ENCODE results near the gene ZFP36L1.

The ZFP36L1 gene

DNA sequence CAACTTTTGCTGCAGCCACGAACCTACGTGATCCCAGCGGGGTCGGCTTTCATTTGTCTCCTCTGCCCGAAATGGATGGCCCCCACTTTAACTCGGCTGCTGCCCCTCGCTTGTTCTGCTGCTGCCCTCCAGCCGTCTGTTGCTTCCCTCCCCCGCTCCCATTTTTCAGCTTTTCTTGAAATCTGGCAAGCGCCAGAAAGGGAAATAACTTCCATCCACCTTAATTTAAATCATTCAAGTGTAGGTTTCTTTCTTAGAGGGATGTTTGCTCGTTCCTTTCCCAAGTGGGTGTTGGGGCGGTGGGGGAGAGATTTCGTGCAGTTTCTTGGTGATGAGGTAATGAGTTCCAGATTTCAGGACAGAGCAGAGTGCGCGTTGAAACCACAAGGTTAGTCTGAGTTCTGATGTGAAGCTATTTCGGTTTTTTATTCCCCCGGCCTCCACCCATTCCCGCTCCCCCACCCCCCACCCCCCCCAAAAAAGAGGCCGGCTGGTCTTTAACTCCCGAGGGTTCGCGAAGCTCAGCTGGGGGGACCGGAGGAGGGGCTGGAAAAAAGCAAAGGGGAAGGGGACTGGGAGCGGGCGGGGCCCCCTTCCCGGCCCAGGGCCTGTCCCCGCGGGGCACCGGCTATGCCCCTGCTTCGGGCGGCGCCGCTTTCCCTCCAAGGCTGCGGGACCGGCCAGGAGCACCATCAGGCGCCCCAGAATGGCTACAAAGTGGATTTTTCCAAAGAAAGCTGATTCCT, 2.2 kb upstream of the ZFP36L1 start:
- H3K36me3 ChIP-seq (ENCODE audit: control insufficient read depth, insufficient read depth, low read length), result peaks cover 13% of the 10 kb centered on the region
- H3K4me3 ChIP-seq (ENCODE audit: low read depth, low read length), result peak overlapping the region; percentile 97
- peak overlapping the region; percentile 100 for H3K27ac ChIP-seq (ENCODE audit: low read depth, low read length)
- H3K9me3 ChIP-seq (ENCODE audit: control insufficient read depth, insufficient read depth, low read length), result peaks cover 4% of the 10 kb centered on the region; the same call in 1 of the 2 replicates
- H3K9ac ChIP-seq (ENCODE audit: low read depth, low read length), result peak overlapping the region; percentile 92
- no peaks in the 10 kb centered on the region for H3K27me3 ChIP-seq (ENCODE audit: control insufficient read depth, insufficient read depth, low read length)
- peaks cover 28% of the 10 kb centered on the region for H3K4me1 ChIP-seq (ENCODE audit: control insufficient read depth, insufficient read depth, low read length)

DNA sequence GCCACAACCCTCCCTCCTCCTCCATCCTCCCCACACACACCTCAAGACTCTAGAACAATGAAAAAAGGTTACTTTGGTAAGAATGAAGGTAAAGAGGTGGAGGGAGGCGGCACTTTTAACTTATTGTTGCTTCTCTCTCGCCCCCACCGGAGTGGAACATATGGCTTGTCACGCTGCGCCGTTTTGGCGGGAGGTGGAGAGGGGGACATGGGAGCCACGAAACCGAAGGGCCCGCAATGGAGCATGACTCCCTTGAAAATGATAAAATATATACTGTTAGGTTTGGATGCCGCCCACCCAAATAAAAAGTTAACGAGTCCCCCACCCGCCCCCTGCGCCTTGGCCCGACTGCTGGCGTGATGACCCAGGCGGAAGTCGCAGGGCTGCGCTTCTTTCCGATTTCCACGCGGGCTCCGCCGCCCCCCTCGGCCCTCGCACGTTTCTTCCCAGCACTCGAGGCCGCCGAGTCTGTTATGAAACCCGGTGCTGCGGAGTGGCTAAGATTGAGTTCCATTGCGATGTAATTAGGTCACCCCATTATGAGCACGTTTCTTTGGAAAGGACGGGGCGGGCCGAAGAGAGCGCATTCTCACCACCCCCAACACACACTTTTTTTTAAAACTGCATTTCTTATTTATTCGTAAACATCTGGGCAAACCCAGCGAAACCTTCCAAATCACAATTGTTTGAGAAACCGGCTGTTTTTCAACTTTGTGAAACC, 1.4 kb upstream of the ZFP36L1 start:
- H3K9ac ChIP-seq (ENCODE audit: low read depth, low read length), result peak overlapping the region; percentile 92
- no peaks in the 10 kb centered on the region for H3K27me3 ChIP-seq (ENCODE audit: control insufficient read depth, insufficient read depth, low read length)
- peaks cover 25% of the 10 kb centered on the region for H3K4me1 ChIP-seq (ENCODE audit: control insufficient read depth, insufficient read depth, low read length)
- peaks cover 20% of the 10 kb centered on the region for H3K36me3 ChIP-seq (ENCODE audit: control insufficient read depth, insufficient read depth, low read length)
- peaks cover 4% of the 10 kb centered on the region; the same call in 1 of the 2 replicates for H3K9me3 ChIP-seq (ENCODE audit: control insufficient read depth, insufficient read depth, low read length)
- H3K4me3 ChIP-seq (ENCODE audit: low read depth, low read length), result peak overlapping the region; percentile 97
- H3K27ac ChIP-seq (ENCODE audit: low read depth, low read length), result peak overlapping the region; percentile 100

DNA sequence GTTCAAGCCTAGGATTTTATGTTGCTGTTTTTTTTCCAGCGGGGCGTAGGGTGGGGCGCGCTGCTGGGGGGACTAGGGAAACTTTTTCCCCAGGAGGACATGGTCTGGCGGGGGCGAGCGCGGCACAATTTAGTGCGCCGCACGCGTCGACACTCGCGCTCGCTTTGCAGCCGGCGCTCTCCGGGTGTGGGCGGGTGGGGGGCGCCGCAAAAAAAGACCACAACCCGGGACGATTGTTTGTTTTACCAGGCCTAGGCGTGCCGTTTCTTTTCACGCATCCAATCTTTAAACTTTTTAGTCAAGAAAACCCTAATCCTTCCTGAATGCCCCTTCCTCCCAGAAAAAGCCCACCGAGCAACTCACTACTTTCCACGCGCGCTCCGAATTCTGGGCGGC, 865 bp upstream of the ZFP36L1 start:
- H3K27me3 ChIP-seq (ENCODE audit: control insufficient read depth, insufficient read depth, low read length), result no peaks in the 10 kb centered on the region
- H3K27ac ChIP-seq (ENCODE audit: low read depth, low read length), result peak overlapping the region; percentile 100
- H3K36me3 ChIP-seq (ENCODE audit: control insufficient read depth, insufficient read depth, low read length), result peaks cover 25% of the 10 kb centered on the region
- peak overlapping the region; percentile 97 for H3K4me3 ChIP-seq (ENCODE audit: low read depth, low read length)
- peaks cover 25% of the 10 kb centered on the region for H3K4me1 ChIP-seq (ENCODE audit: control insufficient read depth, insufficient read depth, low read length)
- peaks cover 2% of the 10 kb centered on the region; the same call in 1 of the 2 replicates for H3K9me3 ChIP-seq (ENCODE audit: control insufficient read depth, insufficient read depth, low read length)
- H3K9ac ChIP-seq (ENCODE audit: low read depth, low read length), result peak overlapping the region; percentile 92

DNA sequence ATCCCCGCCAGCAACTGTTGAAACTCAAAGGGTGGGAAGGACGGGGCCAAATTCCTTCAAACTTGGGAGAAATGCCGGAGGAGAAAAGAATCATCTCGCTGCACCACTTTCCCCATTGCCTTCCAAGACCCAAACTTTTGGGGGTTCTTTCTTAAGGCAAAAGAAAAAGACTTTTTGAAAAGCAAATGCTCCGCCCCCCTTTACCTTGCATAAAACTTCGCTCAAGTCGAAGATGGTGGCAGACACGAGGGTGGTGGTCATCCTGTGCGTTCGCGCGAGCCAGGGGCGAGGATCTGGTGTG, 239 bp downstream of the ZFP36L1 start:
- Histone ChIP-seq H3K4me3 (ENCODE audit: low read depth, low read length) (peak overlapping the region; percentile 97), H3K36me3 (ENCODE audit: control insufficient read depth, insufficient read depth, low read length) (peaks cover 36% of the 10 kb centered on the region), H3K27ac (ENCODE audit: low read depth, low read length) (peak overlapping the region; percentile 100), H3K4me1 (ENCODE audit: control insufficient read depth, insufficient read depth, low read length) (peaks cover 28% of the 10 kb centered on the region), H3K9me3 (ENCODE audit: control insufficient read depth, insufficient read depth, low read length) (no peaks in the 10 kb centered on the region), H3K9ac (ENCODE audit: low read depth, low read length) (peak overlapping the region; percentile 92), H3K27me3 (ENCODE audit: control insufficient read depth, insufficient read depth, low read length) (no peaks in the 10 kb centered on the region)

DNA sequence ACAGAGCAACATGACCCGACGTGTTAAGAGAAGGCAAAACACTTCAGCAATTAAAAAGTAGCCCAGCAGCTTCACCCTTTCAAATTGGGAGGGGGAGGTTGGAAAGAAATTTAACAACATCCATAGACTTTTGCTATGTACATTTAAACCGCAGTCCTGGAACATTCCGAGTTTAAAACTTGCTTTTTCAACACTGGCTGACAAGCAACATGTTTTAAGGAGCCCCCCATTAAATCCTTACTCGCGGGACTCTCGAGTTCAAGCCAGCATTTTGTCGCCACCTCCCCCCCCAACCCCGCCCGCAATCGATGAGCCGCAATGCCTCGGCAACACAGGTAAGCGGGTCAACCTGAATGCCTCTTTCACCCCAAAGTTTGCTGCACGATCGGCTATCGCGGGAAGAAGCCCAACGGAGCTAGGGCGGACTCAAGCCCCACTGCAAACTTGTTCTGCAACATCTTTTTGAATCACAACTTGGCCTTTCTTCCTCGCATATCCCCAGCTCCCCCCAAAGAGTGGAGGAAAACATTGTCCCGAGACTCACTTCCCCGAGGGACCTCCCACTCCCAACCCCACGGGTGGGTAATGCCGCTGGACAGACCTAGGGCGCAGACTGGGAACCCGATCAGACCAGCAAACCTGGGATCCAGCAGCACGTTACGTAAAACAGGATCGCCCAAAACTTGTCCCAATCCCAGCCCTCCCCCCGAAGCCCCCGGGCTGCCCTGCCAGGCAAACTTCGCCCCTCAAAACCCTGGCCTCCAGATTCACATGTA, 777 bp downstream of the ZFP36L1 start:
- Histone ChIP-seq H3K36me3 (ENCODE audit: control insufficient read depth, insufficient read depth, low read length) (peaks cover 41% of the 10 kb centered on the region), H3K4me1 (ENCODE audit: control insufficient read depth, insufficient read depth, low read length) (peaks cover 24% of the 10 kb centered on the region), H3K4me3 (ENCODE audit: low read depth, low read length) (peak overlapping the region; percentile 97), H3K9me3 (ENCODE audit: control insufficient read depth, insufficient read depth, low read length) (no peaks in the 10 kb centered on the region), H3K27ac (ENCODE audit: low read depth, low read length) (peak overlapping the region; percentile 100), H3K27me3 (ENCODE audit: control insufficient read depth, insufficient read depth, low read length) (no peaks in the 10 kb centered on the region), H3K9ac (ENCODE audit: low read depth, low read length) (peak overlapping the region; percentile 92)

DNA sequence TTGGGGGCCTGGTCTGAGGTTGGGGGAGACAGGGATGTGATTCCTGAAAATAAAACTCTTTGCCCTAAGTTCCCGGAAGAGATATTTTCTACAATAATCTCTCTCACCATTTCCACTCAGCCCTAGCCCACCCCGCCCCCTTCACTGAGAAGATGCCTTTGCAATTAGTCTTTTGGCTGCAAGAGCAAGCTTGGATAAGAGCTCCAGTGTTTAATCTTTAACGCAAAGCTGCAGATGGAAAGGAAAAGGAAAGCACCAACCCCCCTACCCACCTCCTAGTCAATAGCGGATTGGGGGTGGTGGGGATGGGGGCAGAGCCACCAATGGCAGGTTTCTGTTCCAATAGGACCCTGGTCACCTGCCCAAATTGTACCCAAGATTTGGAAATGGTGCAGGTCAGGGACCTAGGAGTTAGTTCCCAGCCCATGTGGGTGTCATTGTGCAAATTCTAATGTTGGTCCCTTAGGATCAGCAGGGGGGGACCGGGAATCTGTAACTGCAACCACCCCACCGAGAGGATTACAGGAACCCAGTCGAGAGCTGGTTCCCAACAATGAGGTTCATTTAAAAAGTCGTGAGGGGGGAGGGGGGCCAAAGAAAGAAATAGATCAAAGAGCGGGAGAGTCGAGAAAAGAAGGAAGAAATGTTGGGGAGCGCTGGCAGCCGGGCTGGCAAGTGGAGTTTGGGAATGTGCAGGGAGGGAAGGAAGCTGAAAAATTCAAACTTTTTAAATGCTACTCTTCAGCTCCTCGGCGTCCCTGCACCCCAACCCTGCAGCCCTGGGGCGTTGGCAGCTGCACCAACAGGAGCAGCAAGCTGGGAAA, 1.6 kb downstream of the ZFP36L1 start:
- peak overlapping the region; percentile 100 for H3K27ac ChIP-seq (ENCODE audit: low read depth, low read length)
- peaks cover 16% of the 10 kb centered on the region for H3K4me1 ChIP-seq (ENCODE audit: control insufficient read depth, insufficient read depth, low read length)
- H3K27me3 ChIP-seq (ENCODE audit: control insufficient read depth, insufficient read depth, low read length), result no peaks in the 10 kb centered on the region

DNA sequence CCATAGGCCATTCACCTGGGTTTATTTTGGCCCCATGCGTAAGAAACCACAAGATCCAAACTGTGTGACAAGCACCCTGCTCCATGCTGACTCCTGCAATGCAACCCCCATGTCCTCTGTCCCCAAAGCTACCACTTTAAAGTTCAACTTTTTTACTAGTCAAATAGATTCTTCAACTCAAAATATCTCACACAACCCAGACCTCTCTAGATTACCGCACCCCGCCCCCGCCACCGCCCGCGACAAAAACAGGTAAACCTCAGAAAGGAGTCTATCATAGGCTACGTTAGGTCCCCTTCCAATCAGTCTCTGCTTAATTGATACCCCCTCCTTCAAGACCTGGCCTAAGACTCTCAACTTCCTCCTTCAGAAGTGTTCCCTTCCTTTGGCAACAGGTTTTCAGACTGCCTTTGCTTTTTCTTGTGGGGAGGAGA, 2.2 kb downstream of the ZFP36L1 start:
- Histone ChIP-seq H3K27ac (ENCODE audit: low read depth, low read length) (peak overlapping the region; percentile 100), H3K36me3 (ENCODE audit: control insufficient read depth, insufficient read depth, low read length) (peaks cover 41% of the 10 kb centered on the region), H3K9me3 (ENCODE audit: control insufficient read depth, insufficient read depth, low read length) (no peaks in the 10 kb centered on the region), H3K9ac (ENCODE audit: low read depth, low read length) (peak overlapping the region; percentile 92), H3K4me1 (ENCODE audit: control insufficient read depth, insufficient read depth, low read length) (peaks cover 16% of the 10 kb centered on the region), H3K27me3 (ENCODE audit: control insufficient read depth, insufficient read depth, low read length) (no peaks in the 10 kb centered on the region), H3K4me3 (ENCODE audit: low read depth, low read length) (peak overlapping the region; percentile 97)

More for the DNA sequence above, 1.6 kb downstream of the ZFP36L1 start:
- Histone ChIP-seq H3K9me3 (ENCODE audit: control insufficient read depth, insufficient read depth, low read length) (no peaks in the 10 kb centered on the region), H3K36me3 (ENCODE audit: control insufficient read depth, insufficient read depth, low read length) (peaks cover 41% of the 10 kb centered on the region), H3K9ac (ENCODE audit: low read depth, low read length) (peak overlapping the region; percentile 92), H3K4me3 (ENCODE audit: low read depth, low read length) (peak overlapping the region; percentile 97)

DNA sequence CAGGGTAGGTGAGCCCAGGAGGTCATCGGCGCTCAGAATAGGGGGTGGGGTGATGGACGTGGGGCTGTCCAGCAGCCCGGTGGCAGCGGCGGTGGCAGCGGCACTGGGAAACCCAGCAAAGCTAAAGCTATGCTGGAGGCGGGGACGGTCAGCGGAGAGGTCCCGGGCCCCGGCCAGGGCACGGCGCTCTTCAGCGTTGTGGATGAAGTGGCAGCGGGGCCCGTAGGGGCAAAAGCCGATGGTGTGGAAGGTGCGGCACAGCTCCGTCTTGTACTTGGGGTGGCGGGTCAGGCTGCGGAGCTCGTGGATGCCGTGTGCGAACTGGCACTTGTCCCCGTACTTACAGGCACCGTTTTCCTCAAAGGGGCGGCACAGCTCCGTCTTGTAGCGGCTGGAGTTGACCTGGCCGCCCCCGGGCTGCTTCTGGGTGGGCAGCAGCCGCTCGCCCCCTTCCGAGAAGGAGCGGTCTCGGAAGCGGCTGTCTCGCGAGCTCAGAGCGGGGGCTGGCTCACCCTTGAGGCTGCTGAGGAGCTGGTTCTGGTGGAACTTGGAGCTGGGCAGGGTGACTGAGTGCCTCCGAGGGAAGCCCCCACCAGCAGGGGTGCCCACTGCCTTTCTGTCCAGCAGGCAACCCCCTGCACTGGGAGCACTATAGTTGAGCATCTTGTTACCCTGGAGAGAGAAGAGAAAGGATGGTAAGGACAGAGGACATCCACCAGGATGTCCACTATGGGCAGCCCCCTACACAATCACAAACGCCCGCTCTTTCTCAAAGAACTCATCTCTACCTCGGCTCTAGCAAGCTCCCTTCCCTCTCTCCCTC, 2.8 kb downstream of the ZFP36L1 start:
- Histone ChIP-seq H3K9me3 (ENCODE audit: control insufficient read depth, insufficient read depth, low read length) (no peaks in the 10 kb centered on the region), H3K36me3 (ENCODE audit: control insufficient read depth, insufficient read depth, low read length) (peaks cover 41% of the 10 kb centered on the region), H3K4me1 (ENCODE audit: control insufficient read depth, insufficient read depth, low read length) (peaks cover 16% of the 10 kb centered on the region), H3K27ac (ENCODE audit: low read depth, low read length) (peak overlapping the region; percentile 4), H3K9ac (ENCODE audit: low read depth, low read length) (no peak overlapping the region; the same call in 1 of the 2 replicates), H3K4me3 (ENCODE audit: low read depth, low read length) (peak overlapping the region; percentile 97), H3K27me3 (ENCODE audit: control insufficient read depth, insufficient read depth, low read length) (no peaks in the 10 kb centered on the region)

DNA sequence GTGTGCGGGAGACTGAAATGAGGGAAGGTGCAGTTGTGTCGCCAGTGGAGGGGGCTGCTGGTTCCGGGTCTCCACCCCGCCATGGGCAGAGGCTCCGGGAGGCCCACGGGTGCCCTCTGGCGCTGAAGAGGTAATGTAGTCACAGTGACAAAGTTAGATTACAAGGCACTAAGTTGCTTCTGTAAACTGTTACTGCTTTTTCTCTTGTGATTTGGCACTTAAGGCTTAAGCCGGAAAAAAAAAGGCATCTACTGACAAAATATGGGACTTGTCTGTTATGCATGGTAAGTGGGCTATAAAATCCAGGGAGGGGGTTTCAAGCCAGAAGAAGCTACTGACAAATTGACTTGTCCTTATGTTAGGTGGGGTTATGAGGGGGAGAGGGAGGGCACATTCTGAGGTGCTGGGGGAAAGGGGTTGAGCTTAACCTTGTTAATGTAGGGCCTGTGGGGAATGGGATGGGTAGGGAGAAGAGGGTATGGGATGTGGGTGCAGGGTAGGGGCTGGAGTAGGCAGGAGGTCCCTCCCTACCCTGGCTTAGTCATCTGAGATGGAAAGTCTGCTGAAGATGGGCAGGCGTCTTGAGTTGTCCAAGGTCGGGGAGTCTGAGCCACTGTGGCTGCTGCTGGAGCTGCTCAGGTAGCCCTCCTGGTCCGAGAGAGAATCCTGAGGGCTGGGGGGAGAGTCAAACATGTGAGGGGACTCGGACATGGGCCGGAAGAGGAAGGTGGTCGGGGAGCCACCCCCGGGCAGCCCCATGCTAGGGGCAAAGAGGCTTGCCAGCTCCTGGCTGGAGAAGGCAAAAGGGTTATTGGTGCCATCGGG, 3.7 kb downstream of the ZFP36L1 start:
- H3K9me3 ChIP-seq (ENCODE audit: control insufficient read depth, insufficient read depth, low read length), result no peaks in the 10 kb centered on the region
- H3K4me1 ChIP-seq (ENCODE audit: control insufficient read depth, insufficient read depth, low read length), result peaks cover 16% of the 10 kb centered on the region
- H3K27me3 ChIP-seq (ENCODE audit: control insufficient read depth, insufficient read depth, low read length), result no peaks in the 10 kb centered on the region
- H3K27ac ChIP-seq (ENCODE audit: low read depth, low read length), result peak overlapping the region; percentile 4
- H3K36me3 ChIP-seq (ENCODE audit: control insufficient read depth, insufficient read depth, low read length), result peaks cover 41% of the 10 kb centered on the region
- H3K4me3 ChIP-seq (ENCODE audit: low read depth, low read length), result peak overlapping the region; percentile 15; the same call in 1 of the 2 replicates
- no peak overlapping the region for H3K9ac ChIP-seq (ENCODE audit: low read depth, low read length)
